ENCODE data around the gene NR3C1. TPM values are rescaled to one million over a fixed set of nuclear protein-coding genes. Genes with fewer than 3 reads are reported as not detected.

NR3C1 gene
- total and polyA plus RNA-seq, 2 of the 13 experiments (the other 11 are each of a cell fraction or from before 2014, with no cell fraction given) = 10.0 to 24.3 TPM

GRCh38 chr5:143390258-143390657, 13.2 kb downstream of the NR3C1 start:
- no peak for TF ChIP-seq PAF1 (CRISPR knock-in tag; IDR thresholded peaks at IDR 0.05)
- TF ChIP-seq RFXANK (CRISPR knock-in tag; IDR thresholded peaks at IDR 0.05) = no peak
- no peak for TF ChIP-seq ZZZ3 (CRISPR knock-in tag; IDR thresholded peaks at IDR 0.05; ENCODE audit: borderline replicate concordance)
- TF ChIP-seq POGK (CRISPR knock-in tag; conservative IDR thresholded peaks at IDR 0.05) = no peak
- no peak for TF ChIP-seq ZNF337 (CRISPR knock-in tag; IDR thresholded peaks at IDR 0.05; ENCODE audit: borderline replicate concordance, low read depth)
- no peak for TF ChIP-seq UBTF (CRISPR knock-in tag; IDR thresholded peaks at IDR 0.05)
- Histone ChIP-seq H4K20me1 (ENCODE audit: insufficient read depth, low read length) (no peaks in the 10 kb centered on the region), H3K9ac (ENCODE audit: insufficient read depth, low read depth, low read length) (no peak overlapping the region), H3K27ac (ENCODE audit: extremely low read length, insufficient read depth, low read length) (no peak overlapping the region), H3K4me2 (ENCODE audit: low read depth, low read length) (no peak overlapping the region), H3K4me3 (replicated peaks in 1 of 3; ENCODE audit: insufficient read depth in 1 of 3, low read depth in 2 of 3, low read length in 3 of 3) (no peak overlapping the region), H3K27me3 (ENCODE audit: control insufficient read depth in 1 of 2, insufficient read depth in 2 of 2, low read length in 2 of 2) (no peaks in the 10 kb centered on the region), H3K36me3 (replicated peaks in 1 of 2; ENCODE audit: control insufficient read depth in 1 of 2, insufficient read depth in 2 of 2, low read length in 2 of 2) (no peaks in the 10 kb centered on the region), H3K4me1 (ENCODE audit: insufficient read depth, low read length) (peaks cover 23% of the 10 kb centered on the region), H3K79me2 (ENCODE audit: insufficient read depth, low read length) (peaks cover 66% of the 10 kb centered on the region), H2AFZ (ENCODE audit: low read length) (no peak overlapping the region), H3K9me3 (ENCODE audit: low read length) (peaks cover 12% of the 10 kb centered on the region)
- FAIRE-seq (no peak), DNase-seq (ENCODE audit: low spot score) (no peak), ATAC-seq (no peak)
- in situ Hi-C loops (cut with HindIII; ENCODE audit: extremely low pct_ligation_motif_present, low pct_unique_long_range_greater_than_20kb) (no loop called here), intact Hi-C loops (cut with micrococcal nuclease; ENCODE audit: unreplicated experiment) (no loop called here)
- CTCF ChIA-PET (ENCODE audit: low intra/inter-chr PET ratio, low total read pairs) = no interaction called here
- POLR2A ChIA-PET = no interaction called here
- no TSS peak for BruUV-seq (replicated peaks)

Measured in HepG2 (cell line).